GM19023 (cell line): Measurements from ENCODE around the gene NBEA.

Source experiments
- ATAC-seq: cut with Tn5 transposase; IDR thresholded peaks from one replicate; pipeline ENCODE4 v1.9.1; 2021; ENCODE audit warnings: mild to moderate bottlenecking, moderate library complexity; ENCODE audit not compliant: unreplicated experiment

The NBEA gene

DNA sequence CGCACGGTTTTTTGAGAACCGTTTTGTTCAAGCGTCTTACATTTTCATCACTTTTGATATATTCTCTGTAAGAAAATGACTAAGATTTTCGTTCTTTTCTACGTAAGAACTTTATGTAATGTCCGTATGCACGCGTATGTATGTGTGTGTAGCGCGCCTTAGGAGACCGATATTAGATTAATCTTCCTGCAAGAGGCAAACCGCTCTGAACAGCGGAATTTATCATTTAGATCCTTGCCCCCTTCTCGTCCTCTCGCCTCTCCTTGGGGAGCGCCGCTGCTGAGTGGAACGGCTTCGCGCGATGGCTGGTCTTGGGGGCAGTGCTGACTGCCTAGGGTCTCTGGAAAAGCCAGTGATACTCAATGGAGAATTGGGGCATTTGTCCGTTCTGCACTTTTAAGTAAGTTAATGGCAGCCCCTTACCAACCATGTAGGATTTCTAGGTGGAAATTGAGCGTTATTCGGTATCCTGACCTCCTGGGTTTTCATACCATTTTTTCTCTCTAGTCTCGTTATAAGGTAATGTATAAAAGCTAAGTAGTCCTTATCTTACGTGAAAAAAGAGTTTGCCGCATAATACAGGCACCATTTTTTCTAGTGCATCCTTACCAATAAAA lies 529.7 kb downstream of the NBEA start:
- ATAC-seq = no peak

DNA sequence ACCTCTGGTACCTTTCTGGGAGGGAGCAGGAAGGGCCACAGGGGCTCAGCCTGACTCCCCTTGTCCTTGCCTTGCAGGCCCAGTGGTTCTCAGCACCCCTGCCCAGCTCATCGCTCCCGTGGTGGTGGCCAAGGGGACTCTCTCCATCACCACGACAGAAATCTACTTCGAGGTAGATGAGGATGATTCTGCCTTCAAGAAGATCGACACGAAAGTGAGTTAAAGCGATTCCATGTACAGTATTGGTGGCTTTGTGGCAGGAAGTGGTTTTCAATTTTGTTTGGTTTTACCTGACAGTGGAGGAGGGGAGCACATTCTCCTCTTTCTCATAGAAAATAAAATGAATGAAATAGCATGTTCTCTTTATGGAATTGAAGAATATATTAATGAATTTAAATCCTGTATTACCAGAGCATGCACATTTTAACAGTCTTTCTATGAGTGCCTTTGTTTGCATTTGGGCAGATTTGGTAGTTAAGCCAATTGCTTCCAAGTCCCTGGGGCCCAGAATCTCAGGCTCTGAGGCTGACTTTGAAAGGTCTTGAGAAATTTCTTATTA lies 530.3 kb downstream of the NBEA start:
- no peak for ATAC-seq

DNA sequence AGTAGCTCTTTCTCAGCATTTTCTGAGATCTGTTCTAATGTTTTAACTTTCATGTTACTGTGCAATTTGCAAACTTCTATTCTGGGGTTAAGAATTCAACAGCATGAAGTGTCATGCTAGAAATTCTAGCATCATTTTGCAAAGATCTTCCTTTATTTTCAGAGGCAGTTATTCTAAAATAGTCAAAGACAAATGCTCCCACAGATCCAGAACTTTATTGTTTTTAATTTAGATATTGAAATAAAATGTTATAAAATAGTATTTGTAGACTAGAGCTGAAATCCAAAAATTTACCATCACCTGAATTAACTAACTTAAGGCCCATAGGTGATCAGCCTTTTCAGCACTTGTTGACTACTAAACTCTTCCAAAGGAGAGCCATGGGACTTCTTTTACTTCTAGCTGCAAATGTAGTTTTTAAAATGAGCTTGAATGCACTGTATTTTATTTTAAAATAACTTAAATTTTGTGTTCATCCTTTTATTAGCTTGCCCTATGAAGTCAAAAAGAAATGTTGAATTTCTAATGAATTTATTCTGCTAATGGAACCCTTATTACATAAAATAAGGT lies 531.2 kb downstream of the NBEA start:
- no peak for ATAC-seq

DNA sequence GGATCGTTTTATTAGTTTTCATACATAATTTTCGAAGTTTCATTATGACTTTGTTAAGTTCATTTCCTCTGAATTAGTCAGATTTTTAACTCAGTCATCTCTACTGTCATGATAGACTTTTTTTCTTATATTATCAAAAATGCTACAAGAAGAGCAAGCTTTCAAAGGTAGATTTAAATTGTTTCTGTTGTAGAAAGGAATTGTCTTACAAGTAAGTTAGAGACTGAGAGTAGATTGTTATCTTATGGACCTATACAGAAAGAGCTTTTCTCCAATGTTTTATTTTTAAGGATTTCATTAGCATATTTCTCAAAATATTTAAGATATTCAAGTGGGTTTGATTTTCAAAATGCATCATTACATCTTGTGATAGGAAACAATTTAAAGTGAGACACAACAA lies 531.7 kb downstream of the NBEA start:
- no peak for ATAC-seq

DNA sequence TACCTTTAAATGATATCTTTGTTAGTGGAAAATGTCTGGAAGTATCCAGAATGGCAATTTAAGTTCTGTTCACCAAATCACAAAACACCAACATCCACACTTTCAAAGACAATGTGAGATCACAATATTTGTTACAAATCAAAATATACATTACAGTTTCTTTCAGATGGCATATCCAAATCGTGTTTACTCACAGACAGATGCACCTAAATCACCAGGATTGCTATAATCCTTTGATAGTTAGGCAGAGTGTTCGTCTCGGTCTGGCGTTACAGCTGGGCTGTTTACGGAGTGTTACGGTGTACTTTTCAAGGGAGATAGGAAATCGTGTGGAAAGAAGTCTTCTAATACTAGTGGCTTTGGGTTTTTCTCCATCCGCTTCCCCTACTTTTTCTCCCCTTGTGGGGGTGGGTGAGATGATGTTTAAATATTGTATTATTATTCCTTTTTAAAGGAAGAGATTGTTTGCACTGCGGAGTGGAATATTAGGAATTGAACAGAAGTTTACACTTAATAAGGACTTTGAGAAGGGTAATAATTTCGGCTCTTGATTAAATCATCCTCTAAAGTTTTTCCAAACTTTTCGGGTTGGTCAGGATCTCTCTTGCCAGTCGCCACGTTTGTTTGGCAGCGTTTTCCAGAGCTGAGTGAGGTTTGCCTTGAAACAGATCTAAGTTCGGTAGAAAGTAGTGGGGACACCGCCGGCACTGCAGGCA lies 532.6 kb downstream of the NBEA start:
- ATAC-seq = no peak

DNA sequence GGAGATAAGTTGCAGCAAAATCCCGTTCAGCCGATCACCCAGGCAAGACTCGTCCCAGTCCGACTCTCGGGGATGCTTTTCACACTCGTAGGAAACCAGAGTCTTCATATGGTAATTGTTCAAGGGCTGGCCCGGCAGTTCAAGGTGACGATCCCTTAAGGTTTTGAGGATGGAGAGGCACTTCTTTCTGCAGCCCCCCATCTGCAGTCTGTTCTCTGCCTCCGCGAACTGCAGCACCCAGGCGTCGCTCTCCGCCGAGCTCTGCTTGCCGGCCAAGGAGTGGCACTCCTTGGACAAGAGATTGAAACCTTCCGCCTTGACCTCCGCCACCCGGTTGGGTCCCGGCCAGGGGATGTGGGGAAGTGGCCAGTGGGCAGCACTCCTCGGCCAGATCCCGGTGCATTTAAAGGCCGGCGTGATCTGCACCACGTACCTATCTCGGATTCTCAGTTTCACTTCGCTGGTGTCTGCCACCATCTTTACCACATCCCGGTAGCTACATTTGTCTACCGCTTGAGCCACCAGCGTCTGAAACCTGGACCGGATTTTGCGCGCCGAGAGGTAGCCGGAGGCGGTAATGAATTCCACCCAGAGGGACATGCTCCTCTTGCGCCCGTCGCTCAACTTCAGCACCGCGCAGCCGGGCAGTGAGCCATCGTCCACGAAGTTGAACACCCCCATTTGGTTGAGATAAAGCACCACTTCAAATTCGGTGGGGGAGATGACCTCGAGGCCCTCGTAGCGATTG lies 533.3 kb downstream of the NBEA start:
- no peak for ATAC-seq

DNA sequence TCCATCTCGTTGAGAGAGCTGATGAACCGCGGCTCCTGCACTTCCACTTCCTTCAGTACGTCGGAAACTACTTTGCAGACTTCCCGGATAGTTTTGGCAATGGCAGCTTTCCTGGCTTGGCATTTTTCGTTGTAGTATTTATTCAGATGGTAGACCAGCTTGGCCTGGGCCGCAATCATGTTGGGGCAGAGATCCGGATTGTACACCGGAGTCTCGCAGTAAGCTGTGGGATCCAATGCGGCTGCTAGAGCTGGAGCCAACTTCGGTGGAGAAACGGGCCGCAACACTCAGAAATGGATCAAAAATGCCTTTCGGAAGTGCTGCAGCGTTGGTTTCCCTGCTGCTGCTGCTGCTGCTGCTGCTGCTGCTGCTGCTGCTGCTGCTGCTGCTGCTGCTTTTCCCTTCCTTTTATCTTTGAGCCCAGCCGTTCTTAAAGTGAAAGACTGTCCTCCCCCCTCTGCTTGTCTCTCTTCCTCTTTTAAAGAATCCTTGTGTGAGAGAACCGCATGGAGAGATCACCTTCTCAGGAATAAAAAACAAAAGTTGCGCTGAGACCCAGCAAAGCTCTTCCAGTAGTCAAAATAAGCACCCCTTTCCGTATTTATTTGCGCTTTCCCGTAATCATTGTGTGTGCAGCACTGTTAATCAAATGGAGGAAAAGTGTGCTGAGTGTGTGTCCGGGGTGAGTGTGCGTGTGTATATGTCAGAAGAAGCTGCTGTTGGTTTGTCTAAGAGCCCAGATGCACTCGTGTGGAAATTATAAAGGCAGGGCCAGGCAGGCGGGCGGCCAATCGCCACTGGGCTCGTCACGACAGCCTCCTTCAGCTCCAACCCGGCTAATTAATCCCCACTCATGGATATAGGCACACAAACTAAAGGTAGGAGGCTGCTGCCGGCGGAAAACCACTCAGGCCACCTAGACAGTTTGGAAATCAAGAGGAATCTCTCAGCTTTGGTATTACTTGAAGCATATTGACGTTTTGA lies 534.2 kb downstream of the NBEA start, which contains the start of gene MAB21L1:
Gene MAB21L1 (minus strand): TSS at position 730 of the 984 bp plus-strand sequence. CDS start 551 bp downstream, at position 179.
- ATAC-seq = no peak

DNA sequence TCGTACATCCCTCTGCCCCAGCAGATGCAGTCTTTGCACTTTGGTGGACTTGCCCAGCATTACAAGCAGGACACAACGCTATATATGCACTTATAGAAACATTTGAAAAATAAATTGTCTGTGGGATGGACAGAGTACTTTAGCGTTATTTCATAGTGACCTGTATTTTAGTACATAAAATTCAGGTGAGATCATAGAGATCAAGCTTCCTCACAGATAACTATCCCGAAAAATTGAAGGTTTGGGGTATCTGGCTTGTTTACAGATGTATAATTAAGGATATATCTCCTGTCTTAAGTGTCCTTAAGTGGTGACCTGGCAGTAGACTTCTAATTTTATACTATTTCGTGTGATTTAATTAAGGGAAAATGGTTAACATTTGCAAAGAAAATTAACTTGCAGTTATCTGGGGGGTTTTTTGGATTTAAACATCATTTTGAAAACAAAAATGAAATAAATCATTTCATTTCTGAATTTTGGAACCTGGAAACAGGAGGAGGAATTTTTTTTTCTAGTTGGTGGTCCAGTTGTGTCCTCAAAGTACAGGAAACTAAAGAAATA lies 535.4 kb downstream of the NBEA start:
- ATAC-seq = no peak

DNA sequence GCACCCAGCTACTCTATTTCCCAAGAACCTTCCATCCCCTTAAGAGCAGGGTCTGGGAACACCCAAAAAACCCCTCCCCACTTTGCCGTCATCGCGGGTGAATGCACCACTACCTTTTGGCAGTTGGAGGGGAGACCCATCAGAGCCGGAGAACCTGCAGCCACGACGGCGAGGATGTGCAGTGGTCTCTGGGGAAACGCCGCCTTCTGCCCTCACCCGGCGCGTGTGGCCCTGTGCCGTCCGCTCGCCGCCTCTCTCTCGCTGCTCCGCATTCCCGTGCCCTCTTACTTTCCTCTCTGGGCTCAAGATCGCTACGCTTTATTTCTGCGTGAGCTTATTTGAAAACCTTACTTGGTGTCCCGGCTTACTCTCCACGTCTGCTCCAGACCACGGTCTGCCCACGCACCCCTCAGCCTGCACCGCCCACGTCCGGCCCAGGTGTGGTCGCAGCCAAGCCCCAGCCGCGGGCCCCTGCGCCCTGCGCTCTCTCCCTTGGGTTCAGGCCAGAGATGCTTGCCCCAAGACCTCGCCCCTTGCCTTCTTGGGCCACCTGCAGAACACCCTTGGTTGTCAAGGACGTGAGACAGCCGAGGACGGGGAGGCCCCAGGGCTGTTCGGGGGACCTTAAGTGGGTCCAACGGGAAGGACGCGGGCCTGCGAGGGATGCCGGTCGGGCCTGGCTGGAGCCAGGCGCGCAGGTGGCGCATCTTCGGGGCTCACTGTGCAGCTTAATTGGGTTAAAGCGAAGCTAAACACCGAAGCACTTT lies 536.4 kb downstream of the NBEA start:
- ATAC-seq = no peak

DNA sequence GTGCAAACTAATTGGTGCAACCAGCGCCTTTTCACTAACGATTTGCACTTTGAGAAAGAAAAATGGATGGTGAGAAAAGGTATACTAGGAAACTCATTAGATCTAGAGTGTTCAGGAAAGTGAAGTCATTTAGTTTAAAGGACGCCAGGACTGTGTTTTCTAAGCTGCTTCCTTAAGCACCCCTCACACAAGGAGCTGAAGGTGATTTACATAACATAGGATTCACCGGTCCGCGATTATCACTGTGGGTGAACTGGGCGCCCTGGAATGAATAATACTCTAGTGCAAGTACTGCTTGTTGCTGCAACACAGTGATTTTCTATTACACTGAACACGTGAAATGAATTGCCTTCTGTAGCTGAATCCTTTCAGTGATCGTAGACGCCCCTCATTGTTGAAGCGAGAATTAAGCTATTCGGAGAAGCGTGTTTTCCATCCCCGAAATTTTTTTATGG lies 537.0 kb downstream of the NBEA start:
- ATAC-seq = no peak

DNA sequence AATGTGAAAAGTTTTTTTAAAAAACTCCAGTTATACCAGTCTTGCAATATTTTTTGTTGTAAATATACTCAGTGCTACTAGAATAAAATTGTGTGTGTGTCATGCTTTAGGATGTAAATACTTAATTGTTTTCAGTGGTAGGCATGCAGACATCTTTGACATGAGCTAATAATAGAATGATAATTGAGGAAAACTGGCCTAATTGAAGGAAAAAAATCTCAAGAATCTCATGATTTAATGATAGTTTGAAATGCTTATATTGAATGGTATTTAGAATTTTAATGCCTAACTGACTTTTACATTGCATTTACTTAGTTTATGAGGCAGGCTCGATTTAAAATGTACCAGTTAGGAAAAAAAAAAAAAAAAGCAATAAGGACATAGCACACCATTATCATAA lies 537.6 kb downstream of the NBEA start:
- no peak for ATAC-seq

DNA sequence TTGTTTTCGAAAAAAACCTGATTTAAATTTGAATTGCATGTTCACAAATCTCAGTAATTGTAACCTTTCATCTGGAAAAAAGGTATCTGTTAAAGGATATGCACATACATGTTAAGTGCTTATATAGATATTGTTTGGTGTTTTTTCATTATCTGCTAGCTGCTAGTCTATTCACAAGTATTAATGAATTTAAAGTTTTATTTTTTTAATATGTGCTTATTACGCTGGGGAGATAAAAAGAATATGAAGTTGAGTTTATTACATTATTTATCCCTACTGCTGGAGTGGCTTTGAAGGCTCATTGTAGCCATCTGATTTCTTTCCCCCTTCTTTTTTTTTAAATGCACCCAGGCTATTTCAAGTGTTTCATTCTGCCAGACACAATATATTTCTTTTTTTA lies 538.3 kb downstream of the NBEA start:
- ATAC-seq = no peak

DNA sequence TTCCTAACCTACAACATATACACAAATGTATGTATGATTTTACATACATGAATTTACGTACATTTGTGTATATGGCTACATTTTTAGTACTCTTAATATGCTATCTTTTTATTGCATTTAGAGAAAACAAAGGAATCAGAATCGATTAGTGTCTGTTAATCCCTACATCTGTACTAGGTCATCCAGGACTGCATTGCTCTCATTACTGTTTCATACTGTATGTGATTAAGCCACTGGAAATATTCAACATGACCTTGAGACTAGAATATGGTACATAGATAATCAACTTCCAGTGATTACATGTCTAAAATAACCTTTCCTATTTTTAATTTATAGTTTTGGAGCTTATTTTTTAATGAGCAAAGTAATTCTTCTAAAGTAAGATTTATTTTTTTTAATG lies 539.7 kb downstream of the NBEA start:
- no peak for ATAC-seq

DNA sequence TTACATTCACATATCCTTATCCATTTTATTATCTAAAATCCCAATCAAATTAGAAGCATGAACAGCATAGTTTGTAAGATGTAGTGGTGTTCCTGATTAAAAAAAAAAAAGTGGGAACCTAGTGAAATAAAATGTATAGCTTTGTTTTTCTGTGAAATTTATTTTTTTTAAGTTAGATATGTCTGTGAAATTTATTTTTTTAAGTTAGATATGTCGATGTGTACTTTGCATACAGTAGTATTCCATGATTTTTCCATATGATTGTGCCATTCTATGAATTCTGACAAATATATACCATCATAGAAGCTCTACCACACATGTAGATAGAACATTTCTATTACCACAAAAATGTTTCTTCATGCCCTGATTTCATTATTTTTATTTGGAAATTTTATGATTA lies 540.5 kb downstream of the NBEA start:
- ATAC-seq = no peak

DNA sequence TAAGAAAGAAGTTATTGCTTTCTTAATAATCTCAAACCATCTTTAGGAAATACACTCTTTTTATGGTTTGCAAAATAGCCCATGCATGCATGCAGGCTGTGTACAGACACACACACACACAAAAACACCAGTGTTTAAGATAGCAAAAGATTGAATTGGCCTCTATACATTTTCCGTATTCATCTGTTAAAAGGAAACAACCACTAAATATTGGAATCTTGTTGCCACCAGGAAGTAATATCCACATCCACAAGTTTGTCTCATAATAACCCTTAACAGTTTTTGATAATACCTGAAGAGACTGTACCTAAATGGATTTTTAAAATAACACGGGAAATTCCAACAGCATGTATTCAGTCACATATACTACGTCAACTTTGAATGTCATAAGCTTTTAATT lies 541.7 kb downstream of the NBEA start:
- no peak for ATAC-seq

DNA sequence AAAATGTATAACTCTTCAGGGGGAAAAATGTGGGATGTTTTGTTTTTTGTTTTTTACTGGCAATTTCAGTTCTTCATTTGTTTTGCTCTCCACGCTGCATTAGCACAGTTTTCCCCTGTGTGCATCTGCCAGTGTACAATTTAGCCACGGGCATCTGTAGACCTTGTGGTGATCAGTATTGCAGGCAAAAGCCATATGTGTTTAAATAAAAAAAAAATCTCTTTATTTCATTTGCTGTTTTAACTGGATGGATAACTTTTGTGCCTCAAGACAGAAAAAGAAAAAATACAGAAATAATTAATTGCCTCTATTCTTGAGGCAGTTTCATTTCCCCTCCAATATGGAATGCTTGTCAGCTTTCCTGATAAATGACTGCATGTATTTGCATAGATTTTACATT lies 542.3 kb downstream of the NBEA start:
- no peak for ATAC-seq

DNA sequence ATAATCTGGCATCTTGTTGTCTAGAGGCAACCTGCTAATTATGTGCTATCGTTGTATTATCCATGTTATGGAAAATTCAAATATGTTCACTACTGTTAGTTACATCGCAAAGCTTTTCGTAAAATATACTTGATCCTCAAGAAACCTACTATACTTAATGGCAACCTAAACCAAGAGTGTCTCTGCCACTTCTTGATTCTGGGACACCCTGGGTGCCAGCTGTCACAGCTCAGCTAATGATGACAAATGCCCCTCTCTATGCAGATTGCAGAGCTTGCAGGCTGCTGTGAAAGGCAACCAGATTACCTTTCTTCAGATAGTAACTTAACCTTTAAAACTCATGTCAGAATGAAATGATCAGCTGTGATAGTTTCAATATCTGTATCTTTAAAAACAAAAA lies 543.4 kb downstream of the NBEA start:
- no peak for ATAC-seq

DNA sequence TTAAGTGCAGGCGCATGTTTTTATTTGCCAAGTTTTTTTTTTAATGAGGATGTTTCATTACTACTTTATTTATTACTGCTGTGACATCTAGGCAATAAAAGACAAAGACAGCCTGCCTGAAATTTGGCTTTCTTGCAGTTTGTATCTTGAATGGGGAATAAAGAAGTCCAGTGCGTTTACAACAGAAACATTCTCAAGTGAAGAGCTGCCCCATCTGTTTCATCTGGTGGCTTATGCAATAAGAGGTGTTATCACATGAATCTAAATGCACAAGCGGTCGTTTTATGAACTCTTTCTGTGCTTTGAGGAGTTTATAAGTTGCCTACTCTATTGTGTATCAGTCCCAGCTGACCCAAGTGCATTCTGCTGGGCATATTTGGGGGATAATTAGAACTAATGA lies 547.0 kb downstream of the NBEA start:
- no peak for ATAC-seq

DNA sequence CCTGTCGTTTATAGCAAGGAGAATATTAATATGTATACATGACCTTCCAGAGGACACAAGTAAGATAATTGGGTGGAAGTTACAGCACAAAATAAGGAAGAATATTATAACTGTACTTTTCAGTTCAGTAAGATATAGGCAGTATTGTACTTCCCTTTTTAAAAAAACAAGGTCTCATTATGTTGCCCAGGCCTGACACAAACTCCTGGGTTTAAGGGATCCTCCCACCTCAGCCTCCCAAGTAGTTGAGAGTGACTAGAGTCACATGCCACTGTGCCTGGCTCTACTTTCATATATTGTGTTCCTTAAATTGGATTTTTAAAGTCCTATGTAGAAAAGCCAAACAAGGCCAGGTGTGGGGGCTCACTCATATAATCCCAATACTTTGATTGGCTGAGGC lies 553.9 kb downstream of the NBEA start:
- no peak for ATAC-seq
